ENCODE data around the gene ITGA8. TPM values are rescaled to one million over a fixed set of nuclear protein-coding genes. Genes with fewer than 3 reads are reported as not detected.

ITGA8 gene
- total RNA-seq, 1 donor from 2014 or later: 0.13 TPM

- Histone ChIP-seq H3K4me3 (ENCODE audit: low read depth, low read length) (no peak overlapping the region), H3K27me3 (ENCODE audit: control insufficient read depth, insufficient read depth, low read length) (no peaks in the 10 kb centered on the region), H3K36me3 (ENCODE audit: control insufficient read depth, insufficient read depth, low read length) (no peaks in the 10 kb centered on the region)
- no peak for TF ChIP-seq CTCF (IDR thresholded peaks at IDR 0.05; ENCODE audit: insufficient read depth, low read length, poor library complexity, severe bottlenecking)
- no peak for DNase-seq (ENCODE audit: low read depth)
These were observed 246.3 kb downstream of the ITGA8 start for GRCh38 chr10:15473396-15473767.

DNA sequence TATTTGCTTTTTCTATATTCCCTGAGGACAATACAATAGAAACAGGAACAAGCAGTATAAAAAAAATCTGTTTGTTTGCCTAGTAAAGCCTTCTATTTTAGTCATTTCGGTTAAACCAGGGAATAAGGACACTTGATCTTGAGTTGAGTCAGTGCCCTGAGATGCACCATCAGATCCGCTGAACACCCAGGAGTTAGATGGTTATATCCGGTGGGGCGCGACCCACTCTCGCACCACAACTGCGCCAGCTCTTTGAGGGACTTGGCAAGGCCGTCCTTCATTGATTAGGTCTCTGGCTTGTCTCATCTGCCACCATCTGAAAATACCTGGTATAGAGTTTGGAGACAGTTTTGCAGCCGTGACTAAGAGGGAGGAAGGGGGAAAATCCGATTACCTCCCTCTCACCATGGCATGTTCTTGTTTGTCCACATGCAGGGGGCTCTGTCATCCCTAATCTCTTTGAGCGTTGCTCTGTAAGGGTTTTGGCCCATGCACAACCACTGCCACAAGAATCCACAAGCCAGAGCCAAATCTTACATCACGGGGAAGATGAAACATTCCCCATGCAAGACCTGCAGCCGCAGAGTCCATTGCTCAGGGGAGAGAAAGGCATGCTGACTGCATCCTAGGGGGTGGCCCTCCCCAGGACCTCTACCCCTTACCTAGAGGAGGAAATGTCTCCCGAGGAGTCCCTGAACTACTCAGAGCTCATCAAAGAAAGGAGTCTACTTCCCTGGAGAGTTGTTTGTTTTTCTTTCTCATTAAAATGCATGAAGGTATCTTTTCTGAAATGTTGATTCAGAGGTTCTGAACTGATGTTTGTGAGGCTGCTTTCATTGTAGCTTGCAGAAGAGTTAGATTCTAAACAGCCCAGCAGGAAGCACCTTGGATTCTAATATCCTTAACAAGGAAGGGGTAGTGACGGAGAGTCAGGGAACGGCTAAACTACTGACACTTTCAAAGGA, 247.0 kb downstream of the ITGA8 start:
- Histone ChIP-seq H3K36me3 (ENCODE audit: control insufficient read depth, insufficient read depth, low read length) (no peaks in the 10 kb centered on the region), H3K27me3 (ENCODE audit: control insufficient read depth, insufficient read depth, low read length) (no peaks in the 10 kb centered on the region), H3K4me3 (ENCODE audit: low read depth, low read length) (no peak overlapping the region)
- no peak for DNase-seq (ENCODE audit: low read depth)
- no peak for TF ChIP-seq CTCF (IDR thresholded peaks at IDR 0.05; ENCODE audit: insufficient read depth, low read length, poor library complexity, severe bottlenecking)

DNA sequence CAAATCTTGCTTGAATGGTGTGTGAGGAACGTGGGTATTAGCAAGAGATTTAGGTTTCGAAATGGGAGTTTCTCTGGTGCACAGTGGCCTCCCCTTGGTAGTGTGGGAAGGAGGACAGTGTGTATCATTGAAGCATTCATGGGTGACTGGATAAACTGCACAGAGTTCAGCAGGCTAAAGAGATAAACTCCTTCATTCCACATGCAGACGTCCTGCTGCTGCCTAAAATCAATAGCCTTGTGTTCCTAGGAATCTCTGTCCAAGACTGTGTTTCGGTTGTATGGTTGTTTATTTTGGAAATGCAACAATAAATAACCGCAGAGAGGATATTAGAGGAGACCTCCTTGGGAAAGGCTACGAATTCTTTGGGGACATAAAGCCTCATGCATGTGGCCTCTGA, 247.7 kb downstream of the ITGA8 start:
- no peak for DNase-seq (ENCODE audit: low read depth)
- Histone ChIP-seq H3K36me3 (ENCODE audit: control insufficient read depth, insufficient read depth, low read length) (no peaks in the 10 kb centered on the region), H3K4me3 (ENCODE audit: low read depth, low read length) (no peak overlapping the region), H3K27me3 (ENCODE audit: control insufficient read depth, insufficient read depth, low read length) (no peaks in the 10 kb centered on the region)
- TF ChIP-seq CTCF (IDR thresholded peaks at IDR 0.05; ENCODE audit: insufficient read depth, low read length, poor library complexity, severe bottlenecking): no peak

- no peak for DNase-seq (ENCODE audit: low read depth)
- H3K4me3 ChIP-seq (ENCODE audit: low read depth, low read length): no peak overlapping the region
- H3K27me3 ChIP-seq (ENCODE audit: control insufficient read depth, insufficient read depth, low read length): no peaks in the 10 kb centered on the region
- no peak for TF ChIP-seq CTCF (IDR thresholded peaks at IDR 0.05; ENCODE audit: insufficient read depth, low read length, poor library complexity, severe bottlenecking)
- H3K36me3 ChIP-seq (ENCODE audit: control insufficient read depth, insufficient read depth, low read length): no peaks in the 10 kb centered on the region
These were observed 250.6 kb downstream of the ITGA8 start for GRCh38 chr10:15469111-15469510.

DNA sequence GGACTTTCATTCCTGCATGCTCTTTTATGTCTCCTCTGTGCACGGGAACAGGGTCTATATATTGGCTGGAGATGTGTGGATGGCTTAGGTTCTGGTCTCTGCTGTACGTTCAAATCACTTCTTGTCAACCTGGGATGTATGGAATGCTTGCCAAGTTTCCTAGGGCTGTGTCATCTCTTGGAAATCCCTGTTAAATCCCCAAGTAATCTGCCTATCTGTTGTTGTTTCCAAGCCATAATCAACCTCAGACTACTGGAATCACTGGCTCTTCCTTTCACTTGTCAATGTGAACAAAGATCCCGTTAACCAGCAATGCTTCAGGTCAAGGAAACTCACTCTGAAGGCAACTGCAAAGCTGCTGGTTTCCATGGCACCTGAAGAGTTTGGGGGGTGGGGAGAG, 255.3 kb downstream of the ITGA8 start:
- Histone ChIP-seq H3K27me3 (ENCODE audit: control insufficient read depth, insufficient read depth, low read length) (no peaks in the 10 kb centered on the region), H3K4me3 (ENCODE audit: low read depth, low read length) (no peak overlapping the region), H3K36me3 (ENCODE audit: control insufficient read depth, insufficient read depth, low read length) (no peaks in the 10 kb centered on the region)
- TF ChIP-seq CTCF (IDR thresholded peaks at IDR 0.05; ENCODE audit: insufficient read depth, low read length, poor library complexity, severe bottlenecking): no peak
- DNase-seq (ENCODE audit: low read depth): no peak

Other genes with a start within 250 kb of the ITGA8 start
- 19.4 and 22.2 TPM in 2 replicates for gene MINDY3, start 140.6 kb upstream of the ITGA8 start, total RNA-seq

Data from kidney epithelial cell (primary cell).